GM13976 (cell line): ENCODE results near the gene PHOX2B.

Source experiments
- DNase-seq: peaks from one replicate; pipeline ENCODE4 v3.0.0; 2012; ENCODE audit warnings: low spot score
- CTCF ChIP-seq: IDR thresholded peaks from 2 replicates; pipeline ENCODE4 v1.5.1; 2012; ENCODE audit warnings: borderline replicate concordance, mild to moderate bottlenecking; ENCODE audit not compliant: insufficient read depth; ENCODE audit errors: extremely low read depth, missing control alignments, control extremely low read depth
- in situ Hi-C: fragments of 300-500 bp; cut with MboI; formaldehyde crosslinking; loops from one replicate; pipeline ENCODE4 v1.12.0; 2022; ENCODE audit warnings: low sequenced_read_pairs, mixed read lengths, inconsistent platforms; ENCODE audit not compliant: unreplicated experiment

PHOX2B gene

GRCh38 chr4:41748571-41749475 is at the start of gene PHOX2B:
PHOX2B (minus strand) TSS chr4:41748725; CDS start chr4:41748610, 115 bp downstream.
- in situ Hi-C loops, result loop anchor here (10.0 kb wide), 1 partner anchor 136 kb away; no protein-coding TSS in a partner anchor
- no peak for TF ChIP-seq CTCF
- DNase-seq, result no peak

- no peak for DNase-seq
- in situ Hi-C loops, result no loop called here
- no peak for TF ChIP-seq CTCF
Observed at GRCh38 chr4:41797260-41797659, 48.7 kb upstream of the PHOX2B start.

- DNase-seq, result no peak
- in situ Hi-C loops, result no loop called here
Observed at GRCh38 chr4:41796545-41797210, 48.2 kb upstream of the PHOX2B start.

GRCh38 chr4:41795796-41796385 is 47.4 kb upstream of the PHOX2B start:
- in situ Hi-C loops, result no loop called here
- no peak for DNase-seq
- no peak for TF ChIP-seq CTCF

More at GRCh38 chr4:41796545-41797210, 48.2 kb upstream of the PHOX2B start:
- TF ChIP-seq CTCF, result no peak

- no peak for TF ChIP-seq CTCF
- in situ Hi-C loops, result no loop called here
Observed at GRCh38 chr4:41792166-41792565, 43.6 kb upstream of the PHOX2B start.

GRCh38 chr4:41791557-41791956 is 43.0 kb upstream of the PHOX2B start:
- DNase-seq, result no peak
- no peak for TF ChIP-seq CTCF
- in situ Hi-C loops, result no loop called here

More at GRCh38 chr4:41792166-41792565, 43.6 kb upstream of the PHOX2B start:
- DNase-seq, result no peak
